Parathyroid adenoma (tissue), 2 donors: ENCODE measurements around the gene GP1BA.

Experiments
- H2AFZ ChIP-seq: fragments of 300-600 bp; sonication (generic); one replicate; pipeline ENCODE4 v1.7.0; 2017; ENCODE audit warnings: antibody characterized with exemption, mild to moderate bottlenecking
- H3K27ac ChIP-seq: fragments of 300-600 bp; sonication (generic); one replicate; pipeline ENCODE4 v1.7.0; 2017
- H3K27me3 ChIP-seq: fragments of 300-600 bp; sonication (generic); one replicate; pipeline ENCODE4 v1.7.0; 2017; ENCODE audit warnings: low read length; ENCODE audit not compliant: control insufficient read depth, insufficient read depth
- H3K36me3 ChIP-seq: fragments of 300-600 bp; sonication (generic); one replicate; pipeline ENCODE4 v1.7.0; 2017; ENCODE audit warnings: low read length; ENCODE audit not compliant: control insufficient read depth, insufficient read depth
- H3K4me1 ChIP-seq: fragments of 300-600 bp; sonication (generic); one replicate; pipeline ENCODE4 v1.7.0; 2017; ENCODE audit warnings: control low read depth
- H3K4me2 ChIP-seq: fragments of 300-600 bp; sonication (generic); one replicate; pipeline ENCODE4 v1.7.0; 2017; ENCODE audit warnings: low read length
- H3K4me3 ChIP-seq: fragments of 300-600 bp; sonication (generic); one replicate; pipeline ENCODE4 v1.7.0; 2017; ENCODE audit warnings: low read depth, low read length
- H3K79me2 ChIP-seq: fragments of 300-600 bp; sonication (generic); one replicate; pipeline ENCODE4 v1.7.0; 2017; ENCODE audit warnings: control low read depth
- H3K9ac ChIP-seq: fragments of 300-600 bp; sonication (generic); one replicate; pipeline ENCODE4 v1.7.0; 2017; ENCODE audit warnings: mild to moderate bottlenecking
- H3K9me3 ChIP-seq: fragments of 300-600 bp; sonication (generic); one replicate; pipeline ENCODE4 v1.7.0; 2017; ENCODE audit warnings: low read length; ENCODE audit not compliant: control insufficient read depth
- TF ChIP-seq, protein P1 (sequence below): fragments of 300-600 bp; sonication (generic); IDR thresholded peaks from one replicate; pipeline ENCODE4 v1.7.0; 2017; ENCODE audit warnings: antibody characterized with exemption, mild to moderate bottlenecking
- donor health status: primary hyperparathyroidism.

The GP1BA gene

DNA sequence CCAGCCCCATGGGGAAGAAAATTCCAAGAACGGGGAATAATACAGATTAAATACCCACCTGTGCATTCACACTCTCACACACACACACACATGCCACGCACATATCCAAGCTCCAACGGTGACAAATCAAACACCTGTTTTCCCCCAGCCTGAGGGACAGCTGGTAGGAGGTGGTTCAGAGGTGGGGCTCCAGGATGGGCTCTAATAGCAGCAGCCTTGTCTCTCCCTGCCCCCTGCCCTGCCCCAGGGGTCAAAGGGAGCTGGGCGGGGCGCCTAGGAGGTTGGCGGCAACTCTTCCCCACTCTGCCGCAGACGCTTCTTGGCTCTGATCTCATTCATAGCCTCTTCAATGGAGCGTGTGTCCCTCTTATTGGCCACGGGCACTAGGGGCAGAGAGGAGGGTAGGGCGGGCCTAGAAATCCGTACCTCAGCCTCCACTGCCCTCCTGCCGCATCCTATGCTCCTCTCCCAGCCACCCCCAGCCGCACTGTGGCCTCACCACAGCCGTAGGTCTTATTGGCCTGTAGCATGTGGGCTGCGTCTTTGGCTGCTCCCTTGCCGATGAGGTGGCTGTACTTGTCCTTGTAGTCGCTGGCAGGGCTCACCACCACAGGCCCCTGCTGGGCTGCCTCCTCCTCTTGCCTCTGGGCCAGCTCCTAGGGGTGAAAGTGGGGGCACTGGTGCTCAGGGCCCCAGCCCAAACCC is 27.3 kb downstream of the GP1BA start:
- Histone ChIP-seq H3K36me3 (no peaks in the 10 kb centered on the region), H3K4me1 (peaks cover 6% of the 10 kb centered on the region), H3K4me3 (no peak overlapping the region), H3K9me3 (no peaks in the 10 kb centered on the region), H3K9ac (no peak overlapping the region), H3K27ac (no peak overlapping the region), H2AFZ (no peak overlapping the region), H3K4me2 (no peak overlapping the region), H3K27me3 (no peaks in the 10 kb centered on the region), H3K79me2 (peaks cover 5% of the 10 kb centered on the region)
- TF ChIP-seq, protein P1, sequence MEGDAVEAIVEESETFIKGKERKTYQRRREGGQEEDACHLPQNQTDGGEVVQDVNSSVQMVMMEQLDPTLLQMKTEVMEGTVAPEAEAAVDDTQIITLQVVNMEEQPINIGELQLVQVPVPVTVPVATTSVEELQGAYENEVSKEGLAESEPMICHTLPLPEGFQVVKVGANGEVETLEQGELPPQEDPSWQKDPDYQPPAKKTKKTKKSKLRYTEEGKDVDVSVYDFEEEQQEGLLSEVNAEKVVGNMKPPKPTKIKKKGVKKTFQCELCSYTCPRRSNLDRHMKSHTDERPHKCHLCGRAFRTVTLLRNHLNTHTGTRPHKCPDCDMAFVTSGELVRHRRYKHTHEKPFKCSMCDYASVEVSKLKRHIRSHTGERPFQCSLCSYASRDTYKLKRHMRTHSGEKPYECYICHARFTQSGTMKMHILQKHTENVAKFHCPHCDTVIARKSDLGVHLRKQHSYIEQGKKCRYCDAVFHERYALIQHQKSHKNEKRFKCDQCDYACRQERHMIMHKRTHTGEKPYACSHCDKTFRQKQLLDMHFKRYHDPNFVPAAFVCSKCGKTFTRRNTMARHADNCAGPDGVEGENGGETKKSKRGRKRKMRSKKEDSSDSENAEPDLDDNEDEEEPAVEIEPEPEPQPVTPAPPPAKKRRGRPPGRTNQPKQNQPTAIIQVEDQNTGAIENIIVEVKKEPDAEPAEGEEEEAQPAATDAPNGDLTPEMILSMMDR: no peak

DNA sequence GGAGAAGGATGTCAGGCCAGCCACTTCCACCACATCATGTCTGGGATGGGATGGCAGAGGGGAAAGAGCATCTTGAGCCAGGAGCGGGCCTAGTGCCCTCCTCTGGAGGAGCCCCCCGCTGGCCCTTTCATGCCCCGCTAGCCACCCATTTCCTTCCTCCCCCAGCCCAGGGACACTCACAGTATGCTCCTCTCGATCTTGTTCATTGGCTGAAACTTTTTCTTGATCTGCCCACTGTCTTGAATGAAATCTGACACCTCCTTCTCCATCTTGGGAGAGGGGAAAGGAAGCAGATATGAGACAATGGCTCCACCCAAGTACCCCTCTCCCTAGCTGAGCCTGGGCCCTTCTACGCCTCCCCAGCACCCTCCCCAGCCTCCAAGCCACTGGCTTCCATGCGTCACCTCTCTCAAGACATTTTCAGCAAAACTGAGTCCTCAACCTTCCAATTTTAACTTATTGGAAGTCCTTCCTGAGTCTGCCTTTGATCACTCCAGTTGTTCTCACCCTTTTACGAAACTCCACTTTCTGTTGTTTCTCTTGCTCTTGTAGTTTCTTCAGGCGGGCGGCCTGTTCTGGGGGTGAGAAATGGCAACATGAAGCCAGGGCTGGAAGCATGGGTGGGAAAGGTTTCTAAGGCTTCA is 28.3 kb downstream of the GP1BA start:
- H2AFZ ChIP-seq: no peak overlapping the region
- TF ChIP-seq, protein P1: no peak
- H3K36me3 ChIP-seq: no peaks in the 10 kb centered on the region
- no peak overlapping the region for H3K4me2 ChIP-seq
- H3K79me2 ChIP-seq: peaks cover 7% of the 10 kb centered on the region
- H3K4me3 ChIP-seq: no peak overlapping the region
- H3K4me1 ChIP-seq: peaks cover 6% of the 10 kb centered on the region
- H3K27ac ChIP-seq: no peak overlapping the region
- no peaks in the 10 kb centered on the region for H3K27me3 ChIP-seq
- H3K9ac ChIP-seq: no peak overlapping the region
- no peaks in the 10 kb centered on the region for H3K9me3 ChIP-seq

DNA sequence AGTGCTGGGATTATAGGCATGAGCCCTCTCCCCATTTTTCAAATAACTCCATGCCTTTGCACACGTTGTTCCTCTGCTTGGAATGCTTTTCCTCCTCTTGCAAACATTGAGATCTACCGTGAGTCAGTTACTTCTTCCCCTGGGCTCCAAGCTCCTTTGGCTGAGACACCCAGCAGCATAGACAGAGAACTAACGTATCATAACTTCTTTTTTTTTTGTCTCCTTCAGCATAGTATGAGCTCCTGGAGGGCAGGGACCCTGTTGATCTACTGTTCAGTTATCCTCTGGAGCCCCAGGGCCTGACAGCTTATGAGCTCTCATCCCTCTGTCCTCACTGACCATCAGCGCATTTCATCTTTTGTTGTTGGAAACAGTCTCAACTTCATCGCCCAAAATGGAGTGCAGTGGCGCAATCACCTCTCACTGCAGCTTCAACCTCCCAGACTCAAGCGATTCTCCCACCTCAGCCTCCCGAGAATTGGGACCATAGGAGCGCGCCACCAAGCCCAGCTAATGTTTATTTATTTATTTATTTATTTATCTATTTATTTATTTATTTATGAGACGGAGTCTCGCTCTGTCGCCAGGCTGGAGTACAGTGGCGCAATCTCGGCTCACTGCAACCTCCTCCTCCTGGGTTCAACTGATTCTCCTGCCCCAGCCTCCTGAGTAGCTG is 33.4 kb downstream of the GP1BA start:
- H3K9me3 ChIP-seq: no peaks in the 10 kb centered on the region
- no peak overlapping the region for H3K27ac ChIP-seq
- TF ChIP-seq, protein P1: no peak
- peaks cover 7% of the 10 kb centered on the region for H3K79me2 ChIP-seq
- no peak overlapping the region for H3K9ac ChIP-seq
- H3K4me2 ChIP-seq: no peak overlapping the region
- no peak overlapping the region for H3K4me3 ChIP-seq
- peaks cover 10% of the 10 kb centered on the region for H3K4me1 ChIP-seq
- H2AFZ ChIP-seq: no peak overlapping the region
- H3K36me3 ChIP-seq: no peaks in the 10 kb centered on the region
- H3K27me3 ChIP-seq: no peaks in the 10 kb centered on the region

DNA sequence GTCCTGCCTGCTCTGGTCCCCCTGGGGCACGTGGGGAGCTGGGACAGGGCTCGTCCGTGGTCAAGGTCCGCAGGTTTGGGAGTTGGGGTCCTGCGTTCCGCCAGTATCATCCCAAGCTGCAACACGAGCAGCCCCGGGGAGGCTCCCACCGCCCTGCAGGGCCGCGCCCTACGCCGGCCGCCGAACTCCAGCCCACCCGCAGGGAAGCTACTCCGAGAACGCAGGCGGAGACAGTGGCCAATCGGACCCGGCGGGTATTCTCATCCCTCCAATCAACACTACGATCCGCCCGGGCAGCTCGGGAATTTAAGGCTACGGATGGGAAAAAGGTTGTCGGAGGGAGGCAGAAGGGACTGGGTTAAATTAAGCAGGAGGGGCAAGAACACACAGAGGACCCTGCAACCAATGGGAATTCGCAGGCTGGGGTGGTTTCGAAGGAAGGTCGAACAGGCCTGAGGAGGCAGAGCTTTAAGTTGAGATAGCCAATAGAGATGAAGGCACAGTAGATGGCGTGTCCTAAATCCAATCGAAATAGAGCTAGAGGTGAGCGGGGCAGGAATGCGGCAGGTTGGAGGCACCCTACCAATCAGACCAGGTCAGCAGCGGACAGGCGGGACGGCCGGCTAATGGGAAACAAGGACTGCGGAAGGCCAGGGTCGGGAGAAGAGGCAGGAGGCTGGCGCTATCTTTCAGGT is 34.9 kb downstream of the GP1BA start:
- Histone ChIP-seq H3K4me2 (peak overlapping the region; percentile 94), H3K9ac (peak overlapping the region; percentile 87), H2AFZ (peak overlapping the region; percentile 97), H3K27ac (peak overlapping the region; percentile 99), H3K4me1 (peaks cover 10% of the 10 kb centered on the region), H3K36me3 (no peaks in the 10 kb centered on the region), H3K4me3 (peak overlapping the region; percentile 92), H3K9me3 (no peaks in the 10 kb centered on the region), H3K79me2 (peaks cover 2% of the 10 kb centered on the region), H3K27me3 (no peaks in the 10 kb centered on the region)
- TF ChIP-seq, protein P1: no peak
